Measurements from ENCODE around the gene HSPB1.
"Not testable (repeated sequence)": the region's sequence is repeated elsewhere in the genome, so short reads cannot be mapped to it uniquely, and the experiment has no call there.

Gene HSPB1

DNA sequence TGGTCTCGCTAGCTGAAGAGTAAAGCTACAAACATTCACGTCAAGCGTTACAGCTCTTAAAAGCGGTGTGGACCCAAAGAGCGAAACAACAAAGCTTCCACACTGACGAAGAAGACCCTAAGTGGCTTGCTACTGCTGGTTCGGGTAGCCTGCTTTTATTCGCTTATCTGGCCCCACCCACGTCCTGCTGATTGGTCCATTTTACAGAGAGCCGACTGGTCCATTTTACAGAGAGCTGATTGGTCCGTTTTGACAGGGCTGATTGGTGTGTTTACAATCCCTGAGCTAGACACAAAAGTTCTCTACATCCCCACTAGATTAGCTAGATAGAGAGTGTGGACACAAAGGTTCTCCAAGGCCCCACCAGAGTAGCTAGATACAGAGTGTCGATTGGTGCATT, 6.4 kb downstream of the HSPB1 start:
- not testable (repeated sequence) for DNase-seq (ENCODE audit: low spot score)

DNA sequence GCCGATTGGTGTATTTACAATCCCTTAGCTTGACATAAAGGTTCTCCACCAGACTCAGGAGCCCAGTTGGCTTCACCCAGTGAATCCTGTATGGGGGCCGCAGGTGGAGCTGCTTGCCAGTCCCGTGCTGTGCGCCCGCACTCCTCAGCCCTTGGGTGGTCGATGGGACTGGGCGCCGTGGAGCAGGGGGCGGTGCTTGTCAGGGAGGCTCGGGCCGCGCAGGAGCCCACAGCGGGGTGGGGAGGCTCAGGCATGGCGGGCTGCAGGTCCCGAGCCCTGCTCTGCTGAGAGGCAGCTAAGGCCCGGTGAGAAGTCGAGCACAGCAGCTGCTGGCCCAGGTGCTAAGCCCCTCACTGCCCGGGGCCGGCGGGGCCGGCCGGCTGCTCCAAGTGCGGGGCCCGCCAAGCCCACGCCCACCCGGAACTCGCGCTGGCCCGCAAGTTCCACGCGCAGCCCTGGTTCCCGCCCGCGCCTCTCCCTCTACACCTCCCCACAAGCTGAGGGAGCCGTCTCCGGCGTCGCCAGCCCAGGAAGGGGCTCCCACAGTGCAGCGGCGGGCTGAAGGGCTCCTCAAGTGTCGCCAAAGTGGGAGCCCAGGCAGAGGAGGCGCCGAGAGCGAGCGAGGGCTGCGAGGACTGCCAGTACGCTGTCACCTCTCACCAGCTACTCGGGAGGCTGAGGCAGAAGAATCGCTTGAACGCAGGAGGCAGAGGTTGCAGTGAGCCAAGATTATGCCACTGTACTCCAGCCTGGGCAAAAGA, 7.0 kb downstream of the HSPB1 start:
- not testable (repeated sequence) for DNase-seq (ENCODE audit: low spot score)

DNA sequence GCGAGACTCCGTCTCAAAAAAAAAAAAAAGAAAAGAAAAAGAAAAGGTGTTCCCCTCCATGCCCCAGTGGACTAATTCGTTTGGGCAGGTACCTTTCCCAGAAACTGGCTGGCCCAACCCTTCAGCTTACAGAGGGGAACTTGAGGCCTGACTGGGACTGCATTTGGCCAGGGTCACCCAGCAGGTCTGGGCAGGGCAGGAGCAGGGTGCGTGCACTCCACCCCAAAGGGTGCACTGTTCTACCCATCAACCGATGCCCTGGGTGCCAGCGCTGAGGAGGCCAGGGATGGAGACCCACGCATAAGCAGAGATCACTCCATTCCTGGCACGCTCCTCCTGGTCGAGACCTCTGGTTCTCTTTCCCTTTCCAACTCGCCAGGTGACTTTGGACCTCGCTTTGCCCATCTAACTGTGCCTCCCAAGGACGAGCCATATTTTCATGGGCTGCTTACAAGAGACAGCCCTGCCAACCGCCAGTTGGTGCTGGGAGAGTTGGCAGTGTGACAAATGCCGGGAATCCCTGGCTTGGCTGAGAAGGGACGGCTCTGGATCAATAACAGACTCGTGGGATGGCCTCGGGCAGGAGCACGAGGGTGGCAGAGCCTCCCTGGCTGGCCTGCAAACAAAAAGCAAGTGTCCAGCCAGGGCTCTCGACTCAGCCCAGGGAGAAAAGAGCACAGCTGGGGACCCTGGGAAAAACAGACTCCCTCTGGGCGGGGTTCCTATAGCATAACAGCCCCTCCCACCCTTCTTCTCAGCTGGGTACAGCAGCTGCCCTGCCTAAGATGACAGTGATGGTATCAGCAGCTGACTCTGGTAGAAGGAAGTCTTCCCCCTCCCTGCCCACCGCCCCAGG, 7.9 kb downstream of the HSPB1 start:
- DNase-seq (ENCODE audit: low spot score) = no peak

DNA sequence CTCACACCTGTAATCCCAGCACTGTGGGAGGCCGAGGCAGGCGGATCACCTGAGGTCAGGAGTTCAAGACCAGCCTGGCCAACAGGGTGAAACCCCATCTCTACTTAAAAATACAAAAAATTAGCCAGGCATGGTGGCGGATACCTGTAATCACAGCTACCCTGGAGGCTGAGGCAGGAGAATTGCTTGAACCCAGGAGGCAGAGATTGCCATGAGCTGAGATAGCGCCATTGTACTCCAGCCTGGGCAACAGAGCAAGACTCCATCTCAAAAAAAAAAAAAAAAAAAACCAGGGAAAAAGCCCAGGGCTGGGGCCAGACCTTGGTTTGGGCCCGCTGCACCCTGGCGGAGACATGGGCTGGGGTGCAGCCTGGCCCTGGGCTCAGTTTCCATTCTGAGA, 9.4 kb downstream of the HSPB1 start:
- DNase-seq (ENCODE audit: low spot score) = not testable (repeated sequence)

DNA sequence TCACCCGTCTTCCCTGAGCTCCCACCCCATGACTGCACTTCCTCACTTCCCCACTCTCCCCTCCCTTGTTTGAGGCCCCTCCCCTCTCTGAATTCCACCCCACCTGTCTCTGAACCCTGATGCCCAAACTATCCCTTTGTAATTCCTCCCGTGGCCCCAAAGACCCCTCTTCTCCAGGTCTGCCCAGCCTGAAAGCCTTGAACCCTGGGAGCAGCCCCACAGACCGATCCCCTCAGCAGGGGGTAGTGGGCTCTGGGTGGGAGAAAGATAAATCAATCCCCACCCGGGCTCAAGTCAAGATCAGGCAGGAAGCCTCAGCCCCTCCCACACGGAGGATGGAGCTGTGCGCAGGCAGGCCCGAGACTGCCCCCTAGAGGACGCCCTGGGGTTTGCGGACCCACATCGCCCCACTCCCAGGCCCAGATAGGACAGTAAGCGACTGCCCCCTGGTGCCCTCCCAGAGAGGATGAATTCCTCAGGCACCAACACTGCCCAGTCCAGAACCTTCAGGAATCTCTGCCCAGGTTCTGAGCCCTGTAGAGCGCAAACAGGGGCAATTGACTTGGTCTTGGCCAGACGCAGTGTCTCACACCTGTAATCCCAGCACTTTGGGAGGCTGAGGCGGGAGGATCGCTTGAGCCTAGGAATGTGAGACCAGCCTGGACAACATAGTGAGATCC, 11.7 kb downstream of the HSPB1 start:
- DNase-seq (ENCODE audit: low spot score) = peak; percentile 95

DNA sequence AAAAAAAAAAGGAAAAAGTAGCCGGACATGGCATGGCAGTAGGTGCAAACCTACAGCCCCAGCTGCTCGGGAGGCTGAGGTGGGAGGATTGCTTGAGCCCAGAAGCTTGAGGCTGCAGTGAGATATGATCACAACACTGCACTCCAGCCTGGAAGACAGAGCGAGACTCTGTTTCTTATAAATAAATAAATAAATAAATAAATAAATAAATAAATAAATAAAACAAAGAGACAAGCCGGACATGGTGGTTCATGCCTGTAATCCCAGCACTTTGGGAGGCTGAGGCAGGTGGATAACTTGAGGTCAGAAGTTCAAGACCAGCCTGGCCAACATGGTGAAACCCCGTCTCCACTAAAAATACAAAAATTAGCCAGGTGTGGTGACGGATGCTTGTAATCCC, 12.3 kb downstream of the HSPB1 start:
- not testable (repeated sequence) for DNase-seq (ENCODE audit: low spot score)

DNA sequence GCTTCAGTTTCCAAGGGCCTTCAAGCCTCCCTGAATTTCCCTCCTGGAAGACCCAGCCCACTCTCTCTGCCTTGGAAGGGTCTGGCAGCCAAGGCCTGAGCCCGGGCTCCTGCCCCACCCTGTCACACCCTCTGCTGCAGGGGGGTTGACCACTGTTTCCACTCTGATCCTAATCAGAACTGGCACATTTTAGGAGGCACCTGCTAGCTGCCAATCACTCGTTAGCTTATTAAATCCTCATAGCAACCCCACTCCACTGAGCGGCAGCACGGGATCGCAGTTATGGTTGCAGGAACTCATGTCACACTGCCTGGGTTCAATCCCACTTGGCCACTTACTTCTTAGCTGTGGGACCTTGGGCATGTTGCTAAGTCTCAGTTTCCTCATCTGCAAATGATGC, 12.9 kb downstream of the HSPB1 start:
- DNase-seq (ENCODE audit: low spot score) = no peak

DNA sequence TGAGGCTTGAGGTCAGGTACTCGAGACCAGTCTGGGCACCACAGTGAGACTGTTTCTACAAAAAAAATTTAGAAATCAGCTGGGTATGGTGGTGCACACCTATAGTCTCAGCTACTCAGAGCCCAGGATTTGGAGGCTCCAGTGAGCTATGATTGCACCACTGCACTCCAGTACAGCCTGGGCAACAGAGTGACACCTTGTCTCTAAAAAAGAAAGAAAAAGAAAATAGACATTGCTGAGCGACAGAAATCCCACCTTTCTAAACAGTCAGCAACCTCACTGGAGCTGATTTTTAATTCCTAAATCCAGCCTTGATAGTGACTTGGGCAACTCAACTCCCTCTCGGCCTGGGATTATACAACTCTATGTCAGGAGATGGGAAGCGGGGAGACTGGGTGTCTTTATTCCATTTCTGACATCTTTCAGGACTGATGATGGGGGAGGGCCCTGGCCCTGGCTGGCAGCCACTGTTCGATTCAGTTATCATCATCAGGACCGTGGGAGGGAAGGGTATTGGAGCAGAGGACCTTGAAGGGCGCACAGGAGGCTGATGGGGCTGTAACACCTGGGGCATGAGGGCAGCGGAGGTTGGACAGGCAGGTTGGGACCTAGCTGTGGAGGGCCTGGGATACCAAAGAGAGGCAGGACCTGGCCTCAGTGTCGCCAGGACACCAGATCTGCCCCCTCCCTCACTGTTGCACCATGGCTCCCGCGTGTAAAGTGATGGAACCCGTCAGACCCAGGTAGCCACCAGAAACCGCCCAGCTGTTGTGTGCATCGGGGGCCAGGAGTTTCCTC, 14.7 kb downstream of the HSPB1 start:
- DNase-seq (ENCODE audit: low spot score) = no peak

DNA sequence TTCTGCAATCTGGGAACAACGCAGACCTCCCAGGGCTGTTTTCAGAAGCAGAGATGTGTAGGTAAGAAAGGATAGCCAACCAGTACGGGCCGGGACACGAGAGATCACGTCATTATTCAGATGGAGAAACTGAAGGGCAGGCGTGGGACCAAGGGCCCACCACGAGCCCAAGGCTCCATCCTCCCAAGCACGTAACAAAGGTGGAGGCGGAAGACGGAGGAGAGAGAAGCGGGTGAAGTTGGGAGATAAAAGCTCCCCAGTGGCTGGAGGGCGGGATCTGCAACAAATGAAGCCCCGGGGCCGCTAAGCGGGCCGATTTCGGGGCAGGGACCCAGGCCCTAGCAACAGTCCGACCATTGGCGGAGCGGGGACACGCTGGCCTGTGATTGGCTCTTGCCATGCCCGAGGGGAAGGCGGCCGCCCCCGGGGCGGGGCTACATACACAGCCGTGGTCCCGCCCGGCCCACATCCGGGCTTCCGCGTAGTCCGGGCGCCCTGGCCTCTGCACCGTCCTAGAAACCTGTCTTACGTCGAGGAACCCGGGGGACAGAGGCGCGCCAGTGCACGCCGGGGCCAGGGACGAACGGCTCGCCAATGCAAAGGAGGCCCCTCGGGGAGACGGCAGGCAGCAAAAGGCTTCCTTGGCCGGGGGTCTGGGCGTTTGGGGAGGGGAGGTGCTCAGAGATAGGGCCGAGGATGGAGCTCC, 15.5 kb downstream of the HSPB1 start:
- DNase-seq (ENCODE audit: low spot score) = peak; percentile 99

DNA sequence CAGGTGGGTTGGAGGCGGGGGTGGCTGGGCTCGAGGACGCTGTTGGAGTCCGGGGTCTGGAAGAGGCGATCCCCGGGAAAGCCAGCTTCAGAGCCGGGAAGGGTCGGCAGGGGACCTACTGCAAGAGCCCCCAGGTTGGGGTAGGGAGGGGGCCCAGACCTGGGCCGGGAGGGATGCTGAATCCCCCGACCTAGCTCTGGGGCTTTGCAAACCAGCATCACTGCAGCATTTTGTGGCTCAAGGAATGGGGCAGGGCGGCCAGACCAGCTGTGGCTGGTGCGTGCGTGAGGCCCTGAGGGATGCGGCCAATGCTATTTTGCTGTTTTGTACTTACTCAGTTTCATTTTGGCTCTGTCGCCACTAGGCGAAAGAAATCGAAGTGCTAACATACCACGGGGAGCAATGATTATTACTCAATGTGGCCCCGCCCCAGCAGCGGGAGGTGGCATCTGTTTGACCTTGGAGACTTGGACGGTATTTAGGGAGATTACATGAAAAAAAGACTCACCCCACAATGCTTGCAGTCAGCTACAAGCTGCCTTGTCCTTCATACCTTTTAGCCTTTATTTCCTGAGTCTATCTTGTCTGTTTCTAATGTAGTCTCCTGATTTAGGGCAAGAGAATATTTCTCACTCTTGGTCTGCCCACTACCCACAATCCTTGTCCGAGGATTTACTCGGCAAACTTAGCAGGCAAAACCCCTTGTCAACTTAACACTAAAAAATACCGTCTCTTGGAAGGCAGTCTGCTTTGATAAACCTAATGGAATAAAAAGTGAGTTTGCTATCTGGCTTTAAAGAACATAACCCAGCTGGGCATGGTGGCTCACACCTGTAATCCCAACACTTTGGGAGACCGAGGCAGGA, 16.2 kb downstream of the HSPB1 start:
- peak; percentile 97 for DNase-seq (ENCODE audit: low spot score)

DNA sequence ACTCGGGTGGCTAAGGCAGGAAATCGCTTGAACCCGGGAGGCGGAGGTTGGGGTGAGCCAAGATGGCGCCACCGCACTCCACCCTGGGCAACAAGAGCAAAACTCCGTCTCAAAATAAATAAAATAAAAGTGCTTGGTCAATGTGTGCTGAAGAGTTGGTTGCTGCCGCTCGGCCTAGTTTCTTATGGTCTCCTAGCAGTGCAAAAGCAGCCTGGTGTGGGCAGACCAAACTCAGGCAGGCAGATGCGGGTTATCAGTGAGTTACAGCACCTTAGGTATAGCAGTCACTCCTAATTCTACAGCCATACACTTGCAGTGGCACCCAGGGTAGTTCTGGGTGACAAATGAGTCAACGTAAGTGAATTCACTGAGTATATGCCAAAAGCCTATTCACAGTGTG, 22.6 kb downstream of the HSPB1 start:
- DNase-seq (ENCODE audit: low spot score) = no peak

DNA sequence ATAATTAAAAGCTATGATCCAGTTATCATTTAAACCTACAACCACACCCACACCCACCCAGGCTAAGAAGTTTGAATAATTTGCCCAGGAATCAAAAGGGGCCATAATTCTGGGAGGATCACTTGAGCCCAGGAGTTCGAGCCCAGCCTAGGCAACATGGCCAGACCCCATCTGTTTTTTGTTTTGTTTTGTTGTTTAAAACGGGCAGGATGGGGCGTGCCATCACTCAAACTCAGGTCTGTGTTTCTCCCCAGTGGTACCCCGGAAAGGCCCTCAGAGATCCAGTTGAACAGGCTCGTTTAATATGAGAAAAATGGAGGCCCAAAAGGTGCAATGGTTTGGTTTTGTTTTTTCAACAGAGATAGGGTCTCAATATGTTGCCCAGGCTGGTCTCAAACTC, 23.3 kb downstream of the HSPB1 start:
- no peak for DNase-seq (ENCODE audit: low spot score)

DNA sequence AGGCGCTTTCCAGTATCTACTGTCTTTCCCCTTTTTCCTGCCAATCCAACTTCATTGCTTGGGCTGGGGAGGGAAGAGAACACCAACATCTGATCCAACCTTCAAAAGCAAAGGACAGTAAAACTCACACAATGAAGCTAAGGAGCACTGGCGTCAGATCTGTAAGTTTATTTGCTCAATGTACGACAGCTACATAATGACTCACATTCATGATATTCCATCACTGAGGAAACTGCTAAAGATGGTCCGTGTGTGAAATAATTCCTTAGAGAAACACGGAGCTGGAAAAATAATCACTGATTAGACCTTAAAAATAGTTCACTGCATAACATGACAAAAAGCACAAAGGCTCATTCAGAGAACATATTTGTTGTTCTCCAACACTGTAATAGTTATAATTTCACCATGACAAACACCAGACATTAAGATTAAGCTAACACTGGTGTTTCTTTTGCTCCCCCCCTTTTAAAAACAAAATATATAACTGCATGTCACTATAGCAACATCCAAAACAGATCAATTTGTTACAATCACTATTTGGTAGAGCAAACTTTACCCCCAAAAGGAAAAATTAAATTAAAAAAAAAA, 24.3 kb downstream of the HSPB1 start:
- no peak for DNase-seq (ENCODE audit: low spot score)

DNA sequence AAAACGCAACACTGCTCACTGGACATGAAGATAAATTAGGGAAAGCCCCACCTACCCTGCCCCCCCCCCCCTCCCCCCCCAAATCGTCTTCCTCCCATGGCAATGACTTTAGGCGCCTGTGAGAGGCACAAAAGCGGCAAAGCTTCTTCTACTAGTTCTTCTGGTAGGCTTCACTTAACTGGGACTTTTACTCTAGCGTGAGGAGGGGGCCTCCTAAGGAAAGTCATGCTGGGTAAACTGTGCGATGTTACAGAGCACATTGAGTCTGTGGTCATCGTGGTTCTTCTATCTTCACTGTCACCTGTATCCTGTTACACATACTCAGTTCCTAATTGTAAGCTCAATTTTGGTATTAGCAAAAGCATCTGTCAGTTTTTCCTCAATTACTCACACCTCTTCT, 25.1 kb downstream of the HSPB1 start:
- no peak for DNase-seq (ENCODE audit: low spot score)

DNA sequence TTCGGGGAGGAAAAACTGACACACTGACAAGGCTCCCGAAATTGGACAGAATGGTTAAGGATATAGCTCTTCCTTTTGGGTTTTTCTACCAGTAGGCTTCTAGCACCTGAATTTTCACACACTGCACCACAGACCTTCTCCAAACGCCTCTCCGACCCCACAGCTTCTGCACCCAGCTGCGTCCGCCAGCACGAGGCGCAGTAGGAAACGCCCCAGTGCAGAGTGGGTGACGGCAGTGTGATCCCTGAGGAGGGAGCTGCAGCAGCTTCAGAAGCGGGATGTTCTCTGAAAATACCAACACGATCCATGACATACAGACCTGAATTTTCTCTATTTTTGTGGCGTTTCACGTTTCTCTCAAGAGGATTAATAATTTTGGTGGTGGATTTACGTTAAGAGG, 25.9 kb downstream of the HSPB1 start:
- DNase-seq (ENCODE audit: low spot score) = no peak

DNA sequence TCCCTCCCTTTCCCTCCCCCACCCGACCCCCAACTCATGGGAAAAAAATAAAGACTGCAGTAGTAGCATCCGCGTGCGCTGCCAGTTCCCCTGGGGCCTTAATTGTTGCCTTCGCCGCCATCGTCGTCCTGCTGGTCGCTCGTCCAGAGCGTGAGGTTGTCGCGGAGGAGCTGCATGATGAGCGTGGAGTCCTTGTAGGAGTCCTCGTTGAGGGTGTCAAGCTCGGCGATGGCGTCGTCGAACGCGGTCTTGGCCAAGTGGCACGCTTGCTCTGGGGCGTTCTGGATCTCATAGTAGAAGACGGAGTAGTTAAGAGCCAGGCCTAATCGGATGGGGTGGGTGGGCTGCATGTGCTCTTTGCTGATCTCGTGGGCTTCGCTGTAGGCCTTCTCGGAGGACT, 27.0 kb downstream of the HSPB1 start:
- no peak for DNase-seq (ENCODE audit: low spot score)

DNA sequence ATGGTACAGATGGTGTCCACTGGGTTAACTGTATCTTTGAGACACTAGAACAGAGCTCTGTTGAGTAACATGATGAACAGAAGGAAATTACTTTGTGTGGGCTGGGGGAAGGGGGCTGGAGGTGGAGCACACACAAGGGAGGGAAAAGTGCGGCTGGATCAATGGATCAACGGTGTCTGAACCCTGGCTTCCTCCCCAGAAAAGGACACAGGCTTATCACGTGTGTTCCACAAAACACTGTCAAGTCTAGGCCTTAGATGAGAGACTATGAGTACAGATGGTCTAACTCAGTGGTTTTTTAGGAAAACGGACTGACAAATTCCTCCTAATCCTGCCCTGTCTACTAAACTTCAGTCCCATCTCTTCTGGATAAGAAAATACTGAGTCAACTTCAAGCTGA, 27.8 kb downstream of the HSPB1 start:
- DNase-seq (ENCODE audit: low spot score) = no peak

DNA sequence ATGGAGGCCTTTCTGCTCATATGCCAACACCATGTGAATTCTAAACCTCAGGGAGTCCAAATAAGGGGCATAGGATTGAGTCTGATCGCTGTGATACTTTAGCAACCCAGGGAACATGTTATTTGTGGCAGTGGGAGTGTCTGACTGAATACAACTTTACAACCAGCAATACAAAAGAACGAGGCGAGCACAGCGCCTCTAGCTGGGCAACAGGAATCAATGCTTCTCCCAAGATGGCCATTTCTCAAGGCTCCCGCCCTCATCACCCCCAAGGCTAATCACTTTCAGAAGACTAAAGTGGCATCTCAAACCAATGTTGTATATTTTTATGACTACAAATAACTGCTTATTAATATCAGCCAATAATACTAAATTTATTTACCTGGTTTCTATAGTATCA, 28.2 kb downstream of the HSPB1 start:
- DNase-seq (ENCODE audit: low spot score) = no peak

DNA sequence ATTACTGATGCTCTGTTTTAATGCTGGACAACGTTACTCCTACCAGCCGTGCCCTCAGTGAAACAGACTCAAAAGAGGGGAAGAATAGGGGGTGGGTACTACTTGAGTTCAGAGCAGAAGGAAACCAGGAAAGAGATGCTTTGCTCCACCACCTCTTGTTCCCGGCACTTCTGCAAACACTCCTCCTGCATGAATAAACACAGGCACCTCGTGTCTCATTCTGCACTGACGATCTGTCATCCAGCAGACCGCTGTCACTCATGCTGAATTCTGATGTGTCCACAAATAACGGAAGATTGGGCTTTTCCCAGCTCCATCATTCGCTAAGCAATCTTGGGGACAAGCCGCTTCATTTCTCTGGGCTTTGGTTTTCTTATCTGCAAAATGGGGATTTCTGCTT, 29.6 kb downstream of the HSPB1 start:
- DNase-seq (ENCODE audit: low spot score) = no peak

DNA sequence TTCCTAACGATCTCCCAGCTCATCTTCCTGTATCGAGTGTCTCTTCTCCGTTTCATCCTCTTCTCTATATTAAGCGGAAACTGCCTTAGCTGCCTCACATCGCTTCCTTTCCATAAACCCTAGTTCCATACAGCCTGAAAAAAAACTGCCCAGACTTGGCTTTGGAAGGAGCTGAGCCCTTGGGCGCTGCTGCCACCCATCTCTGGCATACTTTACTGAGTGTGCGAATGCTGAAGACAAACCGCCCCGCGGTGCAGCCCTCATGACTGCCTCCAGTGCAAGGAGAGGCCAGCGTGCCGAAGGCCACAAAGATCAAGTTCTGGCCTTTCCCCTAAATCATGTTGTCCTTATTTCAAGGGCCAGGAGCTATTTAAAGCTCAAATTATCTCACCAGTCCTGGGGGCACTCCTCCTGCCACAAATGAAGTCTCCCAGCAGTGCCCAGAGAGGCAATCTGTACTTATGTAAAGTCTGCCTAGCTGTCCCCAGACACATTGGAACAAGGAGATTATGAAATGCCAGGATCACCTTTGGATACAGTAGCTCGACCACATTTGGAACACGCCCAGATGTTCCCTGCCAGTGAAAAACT, 31.1 kb downstream of the HSPB1 start:
- DNase-seq (ENCODE audit: low spot score) = no peak
